Naive B cell (primary cell): ENCODE results near the gene ADCY3. TPM values are rescaled to one million over a fixed set of nuclear protein-coding genes. Genes with fewer than 3 reads are reported as not detected.
"Not testable (repeated sequence)": the region's sequence is repeated elsewhere in the genome, so short reads cannot be mapped to it uniquely, and the experiment has no call there.

Experiments used
- ATAC-seq, 2 donors: fragments of 150-1000 bp; cut with Tn5 transposase; 2 replicates each; pipeline ENCODE4 v1.10.0; 2021; ENCODE audit warnings: low read depth in 2 of 2, mild to moderate bottlenecking in 2 of 2, moderate library complexity in 2 of 2
- DNase-seq: peaks from one replicate; pipeline ENCODE4 v3.0.0; 2022
- H3K27ac Mint-ChIP-seq, 6 donors: one replicate each; pipeline ENCODE4 v1.8.0; 2020 to 2022; ENCODE audit warnings: mild to moderate bottlenecking in 6 of 6, mixed read lengths in 6 of 6, moderate library complexity in 5 of 6, inconsistent platforms in 2 of 6
- H3K27me3 Mint-ChIP-seq, 3 donors: one replicate each; pipeline ENCODE4 v1.8.0; 2021 to 2022; ENCODE audit warnings: mixed read lengths in 3 of 3, mild to moderate bottlenecking in 1 of 3
- H3K36me3 Mint-ChIP-seq, 2 donors: one replicate each; pipeline ENCODE4 v1.8.0; 2020 to 2022; ENCODE audit warnings: mixed read lengths in 2 of 2, inconsistent platforms in 1 of 2, mild to moderate bottlenecking in 1 of 2
- H3K4me1 Mint-ChIP-seq, 3 donors: one replicate each; pipeline ENCODE4 v1.8.0; 2020 to 2022; ENCODE audit warnings: mixed read lengths in 3 of 3, inconsistent platforms in 1 of 3, mild to moderate bottlenecking in 1 of 3, moderate library complexity in 1 of 3
- H3K4me3 Mint-ChIP-seq, 8 donors: one replicate each; pipeline ENCODE4 v1.8.0; 2020 to 2022; ENCODE audit warnings: mild to moderate bottlenecking in 8 of 8, mixed read lengths in 8 of 8, moderate library complexity in 8 of 8, inconsistent platforms in 2 of 8
- H3K9me3 Mint-ChIP-seq, 7 donors: one replicate each; pipeline ENCODE4 v1.8.0; 2020 to 2022; ENCODE audit warnings: mixed read lengths in 7 of 7, mild to moderate bottlenecking in 5 of 7, inconsistent platforms in 2 of 7, moderate library complexity in 1 of 7
- polyA plus RNA-seq, 6 donors: library from polyadenylated mRNA; unstranded; fragments of 300-500 nt; fragmentation: Illumina TruSeq; gene quantifications; one replicate each; pipeline ENCODE4 v1.2.3, GENCODE V29; 2021; ENCODE audit warnings: low read depth in 6 of 6

The ADCY3 gene
- polyA plus RNA-seq, 6 donors from 2014 or later = 13.3 to 29.8 (median 20.7) TPM

DNA sequence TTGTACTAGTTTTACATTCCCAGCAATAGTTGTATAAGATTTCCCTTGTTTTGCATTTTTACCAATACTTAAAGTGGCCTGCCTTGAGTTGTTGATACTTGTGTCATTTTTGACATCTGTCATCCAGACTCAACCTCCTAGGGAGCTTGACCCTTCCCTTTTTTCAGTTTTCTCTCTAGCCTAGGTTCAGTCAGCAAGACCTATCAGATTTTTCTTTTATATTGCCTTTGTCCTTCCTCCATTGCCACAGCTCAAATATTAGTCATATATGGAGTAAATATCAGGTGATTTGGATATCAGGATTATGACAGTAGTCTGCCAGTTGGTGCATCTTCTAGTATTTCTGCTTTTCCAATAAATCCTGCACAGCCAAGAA is 113.4 kb downstream of the ADCY3 start:
- Mint-ChIP-seq H3K27me3 (no peaks in the 10 kb centered on the region), H3K4me1 (no peaks in the 10 kb centered on the region), H3K9me3 (peaks cover 0 to 8% (median 5%) of the 10 kb centered on the region in 7 donors), H3K27ac (peak overlapping the region in 2 of 6 donors; percentile 1 to 7), H3K4me3 (no peak overlapping the region), H3K36me3 (peaks cover 14 to 18% of the 10 kb centered on the region in 2 donors)
- no peak for DNase-seq
- ATAC-seq = no peak

DNA sequence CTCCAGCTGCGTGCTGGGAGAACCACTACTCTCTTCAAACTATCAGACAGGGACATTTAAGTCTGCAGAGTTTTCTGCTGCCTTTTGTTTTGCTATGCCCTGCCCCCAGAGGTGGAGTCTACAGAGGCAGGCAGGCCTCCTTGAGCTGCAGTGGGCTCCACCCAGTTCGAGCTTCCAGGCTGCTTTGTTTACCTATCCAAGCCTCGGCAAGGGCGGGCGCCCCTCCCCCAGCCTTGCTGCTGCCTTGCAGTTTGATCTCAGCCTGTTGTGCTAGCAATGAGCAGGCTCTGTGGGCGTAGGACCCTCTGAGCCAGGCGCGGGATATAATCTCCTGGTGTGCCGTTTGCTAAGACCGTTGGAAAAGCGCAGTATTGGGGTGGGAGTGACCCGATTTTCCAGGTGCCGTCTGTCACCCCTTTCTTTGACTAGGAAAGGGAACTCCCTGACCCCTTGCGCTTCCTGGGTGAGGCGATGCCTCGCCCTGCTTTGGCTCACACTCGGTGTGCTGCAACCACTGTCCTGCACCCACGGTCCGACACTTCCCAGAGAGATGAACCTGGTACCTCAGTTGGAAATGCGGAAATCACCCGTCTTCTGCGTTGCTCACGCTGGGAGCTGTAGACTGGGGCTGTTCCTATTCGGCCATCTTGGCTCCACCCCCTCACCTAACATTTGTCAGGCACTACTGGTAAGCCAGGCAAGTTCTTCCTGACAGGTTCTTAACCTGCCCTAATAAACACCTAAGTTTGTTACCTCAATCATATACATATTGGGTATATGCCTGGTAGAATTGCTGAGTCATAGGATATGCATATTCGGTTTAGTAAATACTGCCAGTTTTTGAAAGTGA is 114.0 kb downstream of the ADCY3 start:
- not testable (repeated sequence) for DNase-seq, H3K9me3 Mint-ChIP-seq, H3K27me3 Mint-ChIP-seq, H3K4me1 Mint-ChIP-seq, H3K4me3 Mint-ChIP-seq, ATAC-seq
- peaks cover 14 to 18% of the 10 kb centered on the region in 2 donors for H3K36me3 Mint-ChIP-seq
- H3K27ac Mint-ChIP-seq = peak overlapping the region in 1 of 6 donors; percentile 37

DNA sequence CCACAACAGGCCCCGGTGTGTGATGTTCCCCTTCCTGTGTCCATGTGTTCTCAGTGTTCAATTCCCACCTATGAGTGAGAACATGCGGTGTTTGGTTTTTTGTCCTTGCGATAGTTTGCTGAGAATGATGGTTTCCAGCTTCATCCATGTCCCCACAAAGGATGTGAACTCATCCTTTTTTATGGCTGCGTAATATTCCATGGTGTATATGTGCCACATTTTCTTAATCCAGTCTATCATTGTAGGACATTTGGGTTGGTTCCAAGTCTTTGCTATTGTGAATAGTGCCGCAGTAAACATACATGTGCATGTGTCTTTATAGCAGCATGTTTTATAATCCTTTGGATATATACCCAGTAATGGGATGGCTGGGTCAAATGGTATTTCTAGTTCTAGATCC is 119.5 kb downstream of the ADCY3 start:
- not testable (repeated sequence) for H3K9me3 Mint-ChIP-seq, H3K36me3 Mint-ChIP-seq

DNA sequence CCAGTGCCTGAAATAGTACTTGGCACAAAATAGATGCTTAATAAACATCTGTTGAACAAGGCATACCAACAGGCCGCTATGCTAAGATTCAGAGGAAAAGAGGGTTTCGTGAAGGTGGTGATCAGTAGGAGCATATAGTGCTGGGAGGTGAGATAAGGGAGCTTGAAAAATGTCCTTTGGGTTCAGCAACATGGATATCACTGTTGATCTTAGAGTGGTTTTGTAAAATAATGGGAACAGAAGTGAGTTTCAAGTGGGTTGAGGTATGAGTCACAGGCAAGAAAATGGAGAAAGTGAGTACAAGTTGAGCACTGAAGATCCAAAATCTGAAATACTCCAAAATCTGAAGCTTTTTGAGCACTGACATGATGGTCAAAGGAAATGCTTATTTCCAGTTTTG is 122.4 kb downstream of the ADCY3 start:
- H3K27ac Mint-ChIP-seq = no peak overlapping the region
- H3K9me3 Mint-ChIP-seq = peaks cover 0 to 6% (median 0%) of the 10 kb centered on the region in 7 donors
- no peaks in the 10 kb centered on the region for H3K27me3 Mint-ChIP-seq
- DNase-seq = no peak
- peaks cover 7 to 14% (median 8%) of the 10 kb centered on the region in 3 donors for H3K4me1 Mint-ChIP-seq
- ATAC-seq = no peak
- H3K4me3 Mint-ChIP-seq = no peak overlapping the region
- H3K36me3 Mint-ChIP-seq = no peaks in the 10 kb centered on the region

More for the DNA sequence above, 119.5 kb downstream of the ADCY3 start:
- ATAC-seq, H3K4me1 Mint-ChIP-seq, H3K27ac Mint-ChIP-seq, H3K4me3 Mint-ChIP-seq, DNase-seq, H3K27me3 Mint-ChIP-seq: not testable (repeated sequence)

DNA sequence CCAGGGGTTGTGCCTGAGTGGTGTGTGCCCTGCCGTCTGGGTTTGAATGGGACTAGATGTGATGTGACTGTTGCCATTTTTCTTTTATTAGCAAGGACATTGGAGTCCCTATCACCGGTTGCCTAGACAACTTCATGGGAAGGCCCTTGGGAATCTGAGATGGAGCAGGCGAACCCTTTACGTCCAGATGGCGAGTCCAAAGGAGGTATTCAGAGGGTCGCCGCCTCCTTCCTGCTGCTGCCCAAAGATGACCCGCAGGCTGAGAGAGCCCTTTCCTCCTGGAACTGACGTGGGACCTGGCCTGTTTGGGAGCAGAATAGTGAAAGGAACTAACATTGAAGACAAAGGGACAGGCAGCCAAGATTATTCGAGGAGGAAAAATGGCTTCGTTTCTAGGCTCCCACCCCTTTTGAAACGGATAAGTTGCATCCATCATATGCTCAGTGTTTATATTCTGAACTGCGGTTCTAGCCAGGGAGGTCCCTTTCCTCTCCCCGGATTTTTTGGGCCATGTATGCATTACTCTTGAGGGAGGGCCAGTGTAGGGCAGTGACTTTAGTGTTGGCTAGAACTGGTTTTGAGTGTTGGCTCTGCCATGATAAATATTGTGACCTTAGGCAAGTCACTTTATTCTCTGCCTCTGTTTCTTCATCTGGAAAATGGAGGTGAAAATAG is 126.1 kb downstream of the ADCY3 start:
- peak overlapping the region in 3 of 6 donors; percentile 94 to 99 (median 99) for H3K27ac Mint-ChIP-seq
- DNase-seq = no peak
- ATAC-seq = no peak
- H3K36me3 Mint-ChIP-seq = peaks cover 0 to 7% of the 10 kb centered on the region in 2 donors
- peaks cover 0 to 5% (median 1%) of the 10 kb centered on the region in 3 donors for H3K27me3 Mint-ChIP-seq
- H3K4me3 Mint-ChIP-seq = peak overlapping the region; percentile 95 to 99 (median 98)
- peaks cover 11 to 18% (median 13%) of the 10 kb centered on the region in 3 donors for H3K4me1 Mint-ChIP-seq
- H3K9me3 Mint-ChIP-seq = no peaks in the 10 kb centered on the region

DNA sequence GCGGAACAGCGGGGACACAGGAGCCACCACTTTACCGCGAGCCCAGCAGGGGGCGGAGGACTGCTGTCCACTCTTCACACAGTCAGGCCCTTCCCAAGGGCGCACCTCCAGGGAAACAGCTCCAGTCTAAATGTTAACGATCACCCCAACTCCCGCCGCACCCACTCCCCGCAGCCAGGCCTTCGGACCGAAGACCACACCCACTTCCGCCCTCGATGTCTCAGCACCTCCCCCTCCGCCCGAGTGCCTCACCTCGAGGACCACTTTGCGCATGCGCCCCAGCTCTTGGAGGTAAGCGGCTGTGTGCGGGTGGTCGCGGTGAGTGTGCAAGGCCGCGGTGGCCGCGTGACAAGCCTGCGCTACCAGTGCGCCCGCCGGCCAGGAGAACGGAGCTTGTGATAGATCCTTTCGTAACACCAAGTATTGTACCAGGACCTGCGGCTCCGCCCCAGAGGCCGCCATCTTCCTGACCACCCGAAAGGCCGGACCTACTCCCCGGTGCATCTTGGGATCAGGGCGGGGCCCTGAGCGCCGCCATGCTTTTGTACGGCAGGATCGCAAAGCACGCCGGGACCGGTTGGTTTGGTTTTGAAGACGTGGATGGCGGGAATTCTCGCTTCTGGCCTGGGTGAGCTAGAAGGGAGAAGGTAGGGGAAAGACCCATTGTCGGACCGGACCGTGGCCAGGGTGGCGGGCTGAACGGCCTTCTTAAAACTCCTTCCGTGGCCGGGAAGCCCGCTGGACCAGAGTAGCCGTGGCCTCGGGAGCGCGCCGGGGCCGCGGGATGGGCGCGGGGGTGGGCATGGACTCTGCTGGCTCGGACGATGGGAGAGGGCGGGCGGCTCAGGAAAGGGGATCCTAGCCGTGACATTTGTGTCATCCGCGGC is 126.9 kb downstream of the ADCY3 start, which contains the start of the genes CENPO and PTRHD1:
Gene CENPO, plus strand, starts transcription at position 552 of the 887 bp plus-strand sequence. CDS start 495 bp downstream, outside the sequence.
Gene PTRHD1, minus strand, starts transcription at position 518 of the 887 bp plus-strand sequence. Its CDS starts 14 bp downstream, at position 504.
- ATAC-seq = peak; percentile 95 to 97
- peak within 1 kb of the TSS; percentile 95 to 99 (median 98) for H3K4me3 Mint-ChIP-seq

DNA sequence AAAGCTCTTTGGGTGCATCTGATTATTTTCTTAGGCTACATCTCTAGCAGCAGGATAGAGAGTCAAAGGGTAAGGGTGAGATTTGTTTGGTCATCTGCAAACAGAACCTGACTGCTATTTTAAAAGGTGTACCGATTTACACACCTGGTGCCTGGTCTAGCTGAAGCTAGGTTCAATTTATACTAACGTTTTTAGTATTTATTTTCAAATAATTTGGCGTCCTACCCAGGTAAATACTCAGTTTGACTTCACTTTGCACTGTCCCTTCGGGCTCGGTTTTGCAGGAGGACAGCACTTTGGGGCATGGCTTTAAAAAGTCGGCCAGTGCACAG is 127.5 kb downstream of the ADCY3 start:
- Mint-ChIP-seq H3K4me3 (peak overlapping the region; percentile 95 to 99 (median 98)), H3K27ac (peak overlapping the region; percentile 94 to 99 (median 98)), H3K36me3 (peaks cover 0 to 14% of the 10 kb centered on the region in 2 donors), H3K4me1 (peaks cover 13 to 19% (median 15%) of the 10 kb centered on the region in 3 donors), H3K27me3 (peaks cover 9 to 19% (median 14%) of the 10 kb centered on the region in 3 donors), H3K9me3 (no peaks in the 10 kb centered on the region)
- ATAC-seq (no peak), DNase-seq (no peak)

More for the DNA sequence above, 126.9 kb downstream of the ADCY3 start, which contains the start of the genes CENPO and PTRHD1:
- peak within 1 kb of the TSS; percentile 94 to 99 (median 98) for H3K27ac Mint-ChIP-seq
- peak; percentile 97 for DNase-seq
- no peaks in the 10 kb centered on the region for H3K9me3 Mint-ChIP-seq
- peaks cover 0 to 10% of the 10 kb centered on the region in 2 donors for H3K36me3 Mint-ChIP-seq
- H3K4me1 Mint-ChIP-seq = peaks cover 13 to 18% (median 14%) of the 10 kb centered on the region in 3 donors
- H3K27me3 Mint-ChIP-seq = peaks cover 6 to 13% (median 9%) of the 10 kb centered on the region in 3 donors

DNA sequence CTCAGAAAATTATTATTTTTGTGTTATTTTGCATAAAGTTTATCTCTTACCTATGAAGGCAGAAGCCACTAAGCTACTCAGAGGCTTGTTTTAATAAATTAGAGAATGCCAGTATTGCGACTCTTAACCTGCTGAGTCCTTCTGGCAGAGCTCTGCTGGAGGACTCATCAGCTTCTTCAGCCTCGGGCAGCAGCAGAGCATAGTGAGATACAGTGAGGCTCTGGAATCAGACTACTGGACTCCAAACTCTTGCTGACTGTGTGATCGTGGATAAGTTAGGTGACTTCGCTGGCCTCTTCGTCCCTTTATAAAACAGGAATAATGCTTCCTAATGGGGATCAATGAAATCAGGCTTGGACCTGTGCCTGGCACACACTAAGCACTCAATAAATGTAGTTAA is 128.6 kb downstream of the ADCY3 start:
- no peak overlapping the region for H3K27ac Mint-ChIP-seq
- H3K4me3 Mint-ChIP-seq = peak overlapping the region in 2 of 8 donors; percentile 30 to 98
- DNase-seq (no peak), ATAC-seq (no peak)
- H3K36me3 Mint-ChIP-seq = peaks cover 0 to 18% of the 10 kb centered on the region in 2 donors
- H3K4me1 Mint-ChIP-seq = peaks cover 13 to 27% (median 17%) of the 10 kb centered on the region in 3 donors
- H3K9me3 Mint-ChIP-seq = no peaks in the 10 kb centered on the region
- peaks cover 9 to 22% (median 19%) of the 10 kb centered on the region in 3 donors for H3K27me3 Mint-ChIP-seq

DNA sequence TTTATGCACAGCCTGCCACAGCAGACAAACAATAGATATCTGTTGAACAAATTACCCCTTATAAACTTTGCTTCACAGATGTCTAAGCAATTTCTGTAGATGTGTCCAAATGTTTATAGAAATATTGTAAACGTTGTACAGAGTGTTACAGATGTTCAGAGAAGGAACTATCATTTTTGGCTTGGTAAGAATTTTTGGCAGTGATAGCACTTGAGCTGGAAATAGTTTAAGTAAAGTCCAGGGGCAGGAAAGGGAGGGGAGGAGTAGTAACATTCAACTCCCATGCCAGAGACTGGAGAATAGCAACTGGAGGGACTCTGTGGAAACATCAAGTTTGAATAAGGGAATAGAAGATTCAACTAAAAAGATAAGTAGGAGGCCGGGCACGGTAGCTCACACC is 131.2 kb downstream of the ADCY3 start:
- Mint-ChIP-seq H3K27me3 (peaks cover 9 to 27% (median 22%) of the 10 kb centered on the region in 3 donors), H3K27ac (no peak overlapping the region), H3K4me1 (peaks cover 29 to 43% (median 32%) of the 10 kb centered on the region in 3 donors), H3K4me3 (no peak overlapping the region), H3K36me3 (peaks cover 0 to 18% of the 10 kb centered on the region in 2 donors), H3K9me3 (peaks cover 0 to 4% (median 1%) of the 10 kb centered on the region in 7 donors)
- no peak for ATAC-seq
- no peak for DNase-seq

DNA sequence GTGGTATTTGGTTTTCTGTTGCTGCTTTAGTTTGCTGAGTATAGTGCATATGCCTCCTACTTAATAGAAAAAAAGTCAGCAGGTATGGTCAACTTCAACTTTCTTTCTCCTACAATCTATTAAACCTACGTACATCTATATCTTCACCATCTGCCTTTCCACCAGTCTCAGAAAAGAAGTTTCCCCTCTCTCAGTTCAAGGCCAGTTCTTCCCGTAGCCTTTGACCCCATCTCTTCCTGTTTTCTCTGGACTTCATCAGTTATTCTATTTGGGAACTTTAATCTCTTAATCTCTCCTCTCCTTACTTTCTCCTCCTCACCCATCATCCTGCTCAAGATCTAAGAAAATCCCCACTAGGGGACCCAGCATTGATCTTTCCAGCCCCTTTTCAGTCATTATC is 132.5 kb downstream of the ADCY3 start:
- no peak for DNase-seq
- Mint-ChIP-seq H3K9me3 (peaks cover 0 to 4% (median 1%) of the 10 kb centered on the region in 7 donors), H3K27me3 (peaks cover 17 to 35% (median 32%) of the 10 kb centered on the region in 3 donors), H3K4me3 (peak overlapping the region in 3 of 8 donors; percentile 0 to 20 (median 4)), H3K27ac (peak overlapping the region in 2 of 6 donors; percentile 33 to 86), H3K4me1 (peaks cover 21 to 32% (median 24%) of the 10 kb centered on the region in 3 donors), H3K36me3 (peaks cover 0 to 21% of the 10 kb centered on the region in 2 donors)
- ATAC-seq = no peak

DNA sequence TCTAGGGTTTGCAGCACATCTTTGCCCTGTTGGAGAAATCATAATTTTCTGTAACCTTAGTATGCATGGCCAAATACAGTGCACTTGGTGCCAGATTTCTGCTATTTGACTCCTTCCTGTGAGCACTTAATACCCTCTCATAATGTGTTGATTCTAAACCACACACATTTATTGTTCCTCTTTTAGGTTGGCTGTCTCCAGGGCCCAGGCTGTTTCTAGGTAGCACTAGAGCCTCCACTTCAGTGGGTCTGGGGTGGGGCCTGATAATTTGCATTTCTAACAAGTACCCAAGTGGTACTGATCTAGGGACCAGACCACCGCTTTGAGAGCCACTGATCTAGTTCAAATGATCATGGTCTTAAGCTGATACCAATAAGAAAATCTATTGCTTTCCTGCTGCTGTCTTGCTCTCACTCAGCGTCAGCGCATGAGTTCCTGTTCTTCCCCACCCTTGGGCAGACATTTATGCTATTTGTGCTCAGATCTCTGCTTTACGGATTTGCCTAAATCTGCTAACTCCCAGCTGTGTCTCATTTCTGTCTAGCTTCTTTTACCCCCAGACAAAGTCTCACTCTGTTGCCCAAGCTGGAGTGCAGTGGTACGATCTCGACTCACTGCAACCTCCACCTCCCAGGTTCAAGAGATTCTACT is 134.2 kb downstream of the ADCY3 start:
- DNase-seq (peak; percentile 84), ATAC-seq (peak; percentile 97 to 99)
- Mint-ChIP-seq H3K9me3 (peaks cover 0 to 5% (median 2%) of the 10 kb centered on the region in 7 donors), H3K27ac (peak overlapping the region; percentile 75 to 97 (median 91)), H3K4me1 (peaks cover 16 to 29% (median 20%) of the 10 kb centered on the region in 3 donors), H3K4me3 (peak overlapping the region; percentile 38 to 87 (median 78)), H3K27me3 (peaks cover 30 to 49% (median 48%) of the 10 kb centered on the region in 3 donors), H3K36me3 (peaks cover 5 to 21% of the 10 kb centered on the region in 2 donors)

DNA sequence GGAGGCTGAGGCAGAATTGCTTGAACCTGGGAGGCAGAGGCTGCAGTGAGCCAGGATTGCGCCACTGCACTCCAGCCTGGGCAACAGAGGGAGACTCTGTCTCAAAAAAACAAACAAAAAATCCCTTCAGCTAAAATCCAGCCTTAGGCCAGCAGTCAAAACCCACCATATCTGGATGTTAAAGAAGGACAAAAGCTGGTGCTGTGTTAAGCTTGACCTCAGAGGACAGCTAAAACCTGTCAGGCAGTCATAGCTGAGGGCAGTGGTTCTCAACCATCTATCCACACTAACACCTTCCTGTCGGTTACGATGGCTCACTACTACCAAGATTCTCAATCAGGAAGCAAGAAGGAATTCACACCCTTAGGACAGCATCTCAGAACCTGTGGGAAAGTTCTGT is 136.4 kb downstream of the ADCY3 start:
- peaks cover 0 to 5% (median 3%) of the 10 kb centered on the region in 7 donors for H3K9me3 Mint-ChIP-seq
- H3K27ac Mint-ChIP-seq = peak overlapping the region in 1 of 6 donors; percentile 2
- H3K36me3 Mint-ChIP-seq = peaks cover 9 to 14% of the 10 kb centered on the region in 2 donors
- DNase-seq = no peak
- H3K4me1 Mint-ChIP-seq = peaks cover 16 to 29% (median 20%) of the 10 kb centered on the region in 3 donors
- ATAC-seq = no peak
- H3K27me3 Mint-ChIP-seq = peaks cover 37 to 55% (median 47%) of the 10 kb centered on the region in 3 donors
- H3K4me3 Mint-ChIP-seq = no peak overlapping the region
